Neural cell (in vitro differentiated cells): ENCODE results near the gene ATG4D. TPM values are rescaled to one million over a fixed set of nuclear protein-coding genes. Genes with fewer than 3 reads are reported as not detected.

Experiments
- H2AFZ ChIP-seq: fragments of 200-600, 300-800 bp; sonication (generic), shearing (Covaris generic); 2 replicates; pipeline ENCODE4 v1.6.0; 2014; ENCODE audit warnings: low read depth, mild to moderate bottlenecking, antibody characterized with exemption, low read length, moderate library complexity
- H3F3A ChIP-seq: fragments of 200-600 bp; shearing (Covaris generic); 2 replicates; pipeline ENCODE4 v1.6.1; 2016; ENCODE audit warnings: mild to moderate bottlenecking, moderate library complexity, mixed read lengths, antibody characterized with exemption, low read length; ENCODE audit not compliant: insufficient read depth, poor library complexity, severe bottlenecking
- H3K27ac ChIP-seq: fragments of 200-600, 300-800 bp; sonication (generic), shearing (Covaris generic); 2 replicates; pipeline ENCODE4 v1.5.1; 2014; ENCODE audit warnings: mild to moderate bottlenecking, low read length, moderate library complexity
- H3K27me3 ChIP-seq: fragments of 300-800, 200-600 bp; sonication (generic), shearing (Covaris generic); 2 replicates; pipeline ENCODE4 v1.6.0; 2014; ENCODE audit warnings: mild to moderate bottlenecking, low read depth, low read length, moderate library complexity; ENCODE audit not compliant: insufficient read depth
- H3K36me3 ChIP-seq: fragments of 300-800, 200-600 bp; sonication (generic), shearing (Covaris generic); 2 replicates; pipeline ENCODE4 v1.5.1; 2014; ENCODE audit warnings: mild to moderate bottlenecking, antibody characterized with exemption, low read length, moderate library complexity; ENCODE audit not compliant: insufficient read depth
- H3K4me2 ChIP-seq: fragments of 300-800, 200-600 bp; sonication (generic), shearing (Covaris generic); 2 replicates; pipeline ENCODE4 v1.6.0; 2014; ENCODE audit warnings: mild to moderate bottlenecking, low read length
- H3K4me3 ChIP-seq: fragments of 300-800, 200-600 bp; sonication (generic), shearing (Covaris generic); 2 replicates; pipeline ENCODE4 v1.5.1; 2014; ENCODE audit warnings: mild to moderate bottlenecking, low read length, moderate library complexity
- H3K79me2 ChIP-seq: fragments of 200-600 bp; shearing (Covaris generic); replicated peaks from 2 replicates; pipeline ENCODE4 v1.6.0; 2014; ENCODE audit warnings: mild to moderate bottlenecking, low read length, moderate library complexity; ENCODE audit not compliant: insufficient read depth
- H3K9ac ChIP-seq: fragments of 300-800, 200-600 bp; sonication (generic), shearing (Covaris generic); 2 replicates; pipeline ENCODE4 v1.6.1; 2016; ENCODE audit warnings: mild to moderate bottlenecking, low read length, mixed read lengths
- H3K9me2 ChIP-seq: fragments of 200-600 bp; shearing (Covaris generic); 2 replicates; pipeline ENCODE4 v1.6.1; 2016; ENCODE audit warnings: mild to moderate bottlenecking, low read length, mixed read lengths; ENCODE audit not compliant: insufficient read depth
- H3K9me3 ChIP-seq: fragments of 200-600, 300-800 bp; sonication (generic), shearing (Covaris generic); 2 replicates; pipeline ENCODE4 v1.6.1; 2016; ENCODE audit warnings: mild to moderate bottlenecking, mixed run types, low read length, moderate library complexity, mixed read lengths
- H4K20me1 ChIP-seq: fragments of 200-600 bp; shearing (Covaris generic); 2 replicates; pipeline ENCODE4 v1.6.1; 2016; ENCODE audit warnings: mild to moderate bottlenecking, mixed run types; ENCODE audit not compliant: insufficient read depth
- CTCF ChIP-seq: fragments of 450-650 bp; IDR thresholded peaks from 2 replicates; pipeline ENCODE4 v1.5.1; 2014; ENCODE audit warnings: antibody characterized with exemption, mild to moderate bottlenecking, moderate library complexity; ENCODE audit not compliant: poor library complexity, severe bottlenecking
- EP300 ChIP-seq: fragments of 450-650 bp; conservative IDR thresholded peaks from 2 replicates; pipeline ENCODE4 v1.6.1; 2014; ENCODE audit warnings: antibody characterized with exemption, mild to moderate bottlenecking, moderate library complexity; ENCODE audit not compliant: poor library complexity, severe bottlenecking
- EZH2 ChIP-seq: fragments of 200-600, 300-800 bp; shearing (Covaris generic), sonication (generic); IDR thresholded peaks from 2 replicates; pipeline ENCODE4 v1.6.1; 2014; ENCODE audit warnings: antibody characterized with exemption, low read length, borderline replicate concordance, mild to moderate bottlenecking; ENCODE audit not compliant: insufficient read depth, poor library complexity, severe bottlenecking
- MXI1 ChIP-seq: fragments of 450-650 bp; conservative IDR thresholded peaks from 2 replicates; pipeline ENCODE4 v1.6.1; 2014; ENCODE audit warnings: antibody characterized with exemption, mild to moderate bottlenecking; ENCODE audit not compliant: poor library complexity, severe bottlenecking
- POLR2AphosphoS5 ChIP-seq: IDR thresholded peaks from 2 replicates; pipeline ENCODE4 v1.6.1; 2012
- RAD21 ChIP-seq: fragments of 450-650 bp; conservative IDR thresholded peaks from 2 replicates; pipeline ENCODE4 v1.6.1; 2014; ENCODE audit warnings: antibody characterized with exemption, mild to moderate bottlenecking, moderate library complexity
- SMC3 ChIP-seq: fragments of 450-650 bp; conservative IDR thresholded peaks from 2 replicates; pipeline ENCODE4 v1.6.1; 2014; ENCODE audit warnings: antibody characterized with exemption, mild to moderate bottlenecking, moderate library complexity; ENCODE audit not compliant: poor library complexity
- TAF1 ChIP-seq: IDR thresholded peaks from 2 replicates; pipeline ENCODE4 v1.6.1; 2012; ENCODE audit warnings: low read depth
- polyA plus RNA-seq: library from polyadenylated mRNA; depleted of rRNA; stranded (reverse); fragments of >200 nt; gene quantifications from 2 replicates; pipeline ENCODE4 v1.2.3, GENCODE V29; 2014
- TF ChIP-seq, protein P1 (sequence below): IDR thresholded peaks from 2 replicates; pipeline ENCODE4 v1.6.1; 2012; ENCODE audit warnings: borderline replicate concordance

Gene ATG4D
- polyA plus RNA-seq, 1 donor from 2014 or later: 50.2 TPM

- Histone ChIP-seq H2AFZ (no peak overlapping the region), H3K9me3 (no peaks in the 10 kb centered on the region), H3K9ac (no peak overlapping the region), H3F3A (no peaks in the 10 kb centered on the region), H3K79me2 (no peaks in the 10 kb centered on the region), H3K4me3 (no peak overlapping the region), H4K20me1 (no peaks in the 10 kb centered on the region), H3K9me2 (no peaks in the 10 kb centered on the region), H3K27me3 (peaks cover 73% of the 10 kb centered on the region), H3K4me2 (no peak overlapping the region), H3K27ac (no peak overlapping the region), H3K36me3 (no peaks in the 10 kb centered on the region)
- TF ChIP-seq, protein P1, sequence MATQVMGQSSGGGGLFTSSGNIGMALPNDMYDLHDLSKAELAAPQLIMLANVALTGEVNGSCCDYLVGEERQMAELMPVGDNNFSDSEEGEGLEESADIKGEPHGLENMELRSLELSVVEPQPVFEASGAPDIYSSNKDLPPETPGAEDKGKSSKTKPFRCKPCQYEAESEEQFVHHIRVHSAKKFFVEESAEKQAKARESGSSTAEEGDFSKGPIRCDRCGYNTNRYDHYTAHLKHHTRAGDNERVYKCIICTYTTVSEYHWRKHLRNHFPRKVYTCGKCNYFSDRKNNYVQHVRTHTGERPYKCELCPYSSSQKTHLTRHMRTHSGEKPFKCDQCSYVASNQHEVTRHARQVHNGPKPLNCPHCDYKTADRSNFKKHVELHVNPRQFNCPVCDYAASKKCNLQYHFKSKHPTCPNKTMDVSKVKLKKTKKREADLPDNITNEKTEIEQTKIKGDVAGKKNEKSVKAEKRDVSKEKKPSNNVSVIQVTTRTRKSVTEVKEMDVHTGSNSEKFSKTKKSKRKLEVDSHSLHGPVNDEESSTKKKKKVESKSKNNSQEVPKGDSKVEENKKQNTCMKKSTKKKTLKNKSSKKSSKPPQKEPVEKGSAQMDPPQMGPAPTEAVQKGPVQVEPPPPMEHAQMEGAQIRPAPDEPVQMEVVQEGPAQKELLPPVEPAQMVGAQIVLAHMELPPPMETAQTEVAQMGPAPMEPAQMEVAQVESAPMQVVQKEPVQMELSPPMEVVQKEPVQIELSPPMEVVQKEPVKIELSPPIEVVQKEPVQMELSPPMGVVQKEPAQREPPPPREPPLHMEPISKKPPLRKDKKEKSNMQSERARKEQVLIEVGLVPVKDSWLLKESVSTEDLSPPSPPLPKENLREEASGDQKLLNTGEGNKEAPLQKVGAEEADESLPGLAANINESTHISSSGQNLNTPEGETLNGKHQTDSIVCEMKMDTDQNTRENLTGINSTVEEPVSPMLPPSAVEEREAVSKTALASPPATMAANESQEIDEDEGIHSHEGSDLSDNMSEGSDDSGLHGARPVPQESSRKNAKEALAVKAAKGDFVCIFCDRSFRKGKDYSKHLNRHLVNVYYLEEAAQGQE: no peak
- TF ChIP-seq POLR2AphosphoS5 (no peak), MXI1 (no peak), SMC3 (no peak), CTCF (no peak), RAD21 (no peak), EZH2 (no peak), TAF1 (no peak), EP300 (no peak)
These were observed 25.8 kb upstream of the ATG4D start for GRCh38 chr19:10517760-10518443.

GRCh38 chr19:10518444-10519361 is 25.0 kb upstream of the ATG4D start:
- no peak overlapping the region for H3K4me2 ChIP-seq
- peaks cover 65% of the 10 kb centered on the region for H3K27me3 ChIP-seq
- H3K4me3 ChIP-seq: no peak overlapping the region
- no peaks in the 10 kb centered on the region for H3F3A ChIP-seq
- no peaks in the 10 kb centered on the region for H4K20me1 ChIP-seq
- no peak overlapping the region for H2AFZ ChIP-seq
- no peak overlapping the region for H3K9ac ChIP-seq
- no peaks in the 10 kb centered on the region for H3K36me3 ChIP-seq
- H3K9me2 ChIP-seq: no peaks in the 10 kb centered on the region
- TF ChIP-seq MXI1 (no peak), EP300 (no peak), RAD21 (no peak), EZH2 (no peak), SMC3 (no peak), POLR2AphosphoS5 (no peak), CTCF (no peak), TAF1 (no peak)
- TF ChIP-seq, protein P1: no peak
- H3K79me2 ChIP-seq: no peaks in the 10 kb centered on the region
- no peaks in the 10 kb centered on the region for H3K9me3 ChIP-seq
- no peak overlapping the region for H3K27ac ChIP-seq
